ENCODE results near the gene SMAD5.

The SMAD5 gene

DNA sequence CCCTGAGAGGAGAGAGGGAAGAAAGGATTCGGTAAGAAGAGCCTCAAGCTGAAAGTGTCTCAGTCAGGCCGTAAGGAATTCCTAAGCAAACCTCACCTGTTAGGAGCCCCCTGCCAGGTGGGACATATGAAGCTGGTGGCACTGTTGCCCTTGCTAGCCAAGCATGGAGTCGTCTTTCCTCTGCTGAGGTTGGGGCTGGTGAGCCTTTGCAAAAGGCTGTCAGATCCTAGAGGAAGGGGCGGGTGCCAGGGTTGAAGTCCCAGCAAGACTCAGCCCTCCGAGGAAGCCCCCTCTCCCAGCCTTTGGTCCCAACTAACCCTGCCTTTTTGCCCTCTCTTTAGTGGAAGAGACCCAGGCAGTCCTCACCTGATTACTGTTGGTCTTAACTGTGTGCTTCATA lies 65.8 kb downstream of the SMAD5 start:
- no peak for DNase-seq

DNA sequence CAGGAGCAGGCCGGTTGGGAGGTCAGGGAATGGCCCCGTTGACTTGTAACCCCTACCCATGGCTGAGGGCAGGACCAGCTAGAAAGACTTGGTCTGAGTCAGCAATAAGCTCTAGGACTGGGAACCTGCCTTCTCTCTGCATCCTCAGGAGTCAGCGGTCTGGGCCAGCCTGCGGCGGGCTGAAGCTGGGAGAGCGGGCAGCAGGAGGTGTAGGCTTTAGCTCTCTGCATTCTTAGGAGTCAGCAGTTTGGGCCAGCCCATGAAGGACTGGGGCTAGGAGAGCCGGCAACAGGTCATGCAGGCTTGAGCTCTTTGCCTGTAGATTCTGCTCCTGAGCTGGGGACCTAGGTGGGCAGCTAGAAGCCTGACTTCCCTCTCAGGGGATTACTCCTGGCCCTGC lies 66.8 kb downstream of the SMAD5 start:
- no peak for DNase-seq

DNA sequence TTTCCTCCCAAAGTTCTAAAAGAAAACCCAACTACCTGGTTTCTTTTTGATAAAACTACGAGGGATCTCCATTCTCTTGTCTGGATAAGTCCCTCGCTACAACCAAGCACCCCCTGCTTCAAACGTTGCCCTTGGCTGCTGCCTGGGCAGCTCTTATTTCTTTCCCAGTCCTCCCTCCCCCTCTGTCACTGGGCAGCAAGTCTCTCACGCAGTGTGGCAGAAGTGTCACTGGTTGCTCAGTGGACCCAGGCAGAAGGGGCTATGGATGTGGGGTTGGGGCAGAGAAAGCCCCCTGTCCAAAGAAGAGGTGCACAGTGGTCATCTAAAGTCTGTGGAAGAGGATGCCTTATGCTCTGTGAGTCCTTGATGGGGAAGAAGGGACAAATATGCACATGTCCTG lies 67.5 kb downstream of the SMAD5 start:
- no peak for DNase-seq

DNA sequence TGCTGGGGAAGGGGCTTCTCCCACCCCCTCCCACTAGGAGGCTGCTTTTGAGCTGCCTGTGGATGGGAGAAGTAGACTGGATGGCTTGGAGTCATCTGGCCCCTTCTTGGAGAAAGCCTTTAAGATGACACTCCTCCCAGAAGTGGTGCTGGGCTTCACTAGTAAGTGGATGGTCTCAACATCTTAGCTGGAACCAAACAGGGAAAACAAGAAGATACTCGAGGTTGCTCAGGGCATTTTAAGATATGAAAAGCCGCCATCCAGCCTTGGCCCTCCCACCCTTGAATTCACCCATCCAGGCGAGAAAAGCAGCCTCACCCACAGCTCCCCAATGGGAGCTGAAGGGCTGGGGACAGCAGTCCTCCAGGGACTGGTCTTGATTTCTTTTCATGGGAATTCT lies 68.1 kb downstream of the SMAD5 start:
- DNase-seq = no peak

DNA sequence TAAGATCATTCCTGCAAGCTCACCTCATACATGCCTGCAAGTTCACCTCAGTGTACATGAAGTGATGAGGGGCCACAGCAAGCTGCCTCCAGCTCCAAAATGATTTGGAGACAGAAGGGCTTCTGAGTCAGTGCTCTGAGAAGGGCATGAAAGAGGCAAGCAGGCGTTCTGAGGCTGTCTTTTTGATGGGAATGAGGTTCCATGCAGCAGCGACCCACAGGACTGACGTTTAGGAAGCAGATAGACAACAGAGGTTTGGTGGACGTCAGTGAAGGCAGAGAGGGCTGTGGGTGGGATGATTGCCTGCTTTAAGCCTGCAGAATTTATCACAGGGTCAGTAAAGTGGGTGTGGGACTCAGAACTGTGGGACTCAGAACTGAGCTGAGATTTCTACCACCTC lies 69.2 kb downstream of the SMAD5 start:
- DNase-seq = no peak

DNA sequence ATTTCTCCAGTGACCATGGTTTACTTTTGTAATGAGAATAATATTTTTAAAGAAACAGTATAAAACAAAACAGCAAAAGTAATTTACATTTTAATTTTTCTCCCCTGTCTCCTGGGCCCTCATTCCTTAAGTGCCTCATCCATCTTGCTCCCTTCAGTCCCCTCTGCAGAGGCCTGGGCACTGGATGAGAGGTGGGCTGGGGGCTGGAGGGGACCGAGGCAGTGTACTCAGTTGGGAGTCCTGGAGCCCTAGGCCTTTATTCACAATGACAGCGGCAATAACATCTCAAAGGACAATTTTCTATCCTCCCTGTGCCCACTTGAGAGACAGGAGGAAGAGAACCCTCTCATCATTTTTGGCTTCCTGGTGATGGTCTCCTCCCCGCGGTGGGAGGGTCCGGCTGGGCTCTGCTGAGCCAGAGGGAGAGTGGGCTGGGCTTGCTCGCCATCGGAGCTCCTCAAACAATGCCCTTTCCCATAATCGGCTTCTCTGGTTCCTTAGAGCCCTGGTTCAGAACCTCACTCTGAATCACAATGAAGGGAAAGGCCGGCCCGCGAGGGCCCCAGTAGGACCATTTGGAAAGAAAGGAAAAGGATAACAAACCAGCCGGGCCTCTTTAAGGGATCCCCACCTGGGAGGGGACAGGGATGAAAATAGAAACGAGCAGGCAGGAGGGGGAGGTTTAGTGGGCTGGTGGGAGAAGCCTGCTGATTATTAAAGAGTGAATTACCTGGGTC lies 70.0 kb downstream of the SMAD5 start:
- no peak for DNase-seq

DNA sequence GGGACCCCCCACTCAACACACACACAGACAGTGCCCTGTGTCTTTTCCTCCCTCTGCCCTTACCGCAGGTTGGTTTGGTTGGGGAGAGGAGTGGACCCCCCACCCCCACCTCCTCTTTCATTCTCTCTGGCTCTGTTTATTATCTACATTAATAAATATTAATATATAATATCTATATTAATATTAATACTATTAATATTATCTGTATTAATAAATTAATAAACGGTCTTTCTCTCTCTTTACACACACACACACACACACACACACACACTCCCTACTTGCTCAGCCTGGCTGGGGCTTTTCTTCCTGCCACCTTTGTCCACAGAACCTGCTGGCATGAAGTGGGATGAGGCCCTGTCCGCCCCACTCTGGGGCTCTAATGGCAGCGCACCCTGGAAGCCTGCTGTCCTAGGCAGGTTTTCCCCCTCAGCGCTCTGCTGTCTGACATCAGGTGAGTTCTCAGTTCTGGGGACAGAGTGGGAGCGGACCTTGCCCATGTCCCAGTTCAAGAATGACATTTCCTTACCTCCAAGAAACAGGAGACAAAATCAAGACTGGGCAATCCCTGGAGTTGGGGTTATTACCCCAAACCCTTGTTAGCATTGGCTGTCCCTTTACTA lies 70.8 kb downstream of the SMAD5 start:
- DNase-seq = no peak

DNA sequence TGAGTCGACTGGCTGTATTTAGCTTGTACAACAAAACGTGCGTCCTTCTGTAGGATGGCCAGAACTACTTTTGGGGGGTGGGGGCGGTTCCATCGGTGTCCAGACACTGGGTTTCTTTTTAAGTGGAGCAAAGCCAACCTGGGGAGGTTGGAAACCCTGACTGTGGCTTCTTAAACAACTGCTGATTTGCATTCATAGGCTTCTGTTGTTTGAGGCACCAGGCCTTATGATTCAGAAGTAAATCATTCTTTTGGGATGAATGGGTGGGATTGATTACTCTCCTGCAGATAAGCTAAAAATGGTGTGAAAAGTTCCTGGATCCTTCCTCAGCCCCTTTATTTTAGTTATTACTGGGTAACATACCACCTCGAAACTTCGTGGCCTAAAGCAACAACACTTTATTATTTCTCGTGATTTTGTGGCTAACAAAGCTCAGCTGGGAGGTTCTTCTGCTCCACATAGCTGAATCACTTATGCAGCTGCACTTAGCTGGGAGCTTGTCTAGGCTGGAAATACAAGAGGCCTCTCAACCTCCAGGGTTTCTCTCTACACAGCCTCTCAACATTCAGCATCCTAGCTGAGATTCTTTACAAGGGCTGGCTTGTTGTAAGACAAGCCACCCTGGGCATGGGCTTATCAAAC lies 72.5 kb downstream of the SMAD5 start:
- DNase-seq = no peak

DNA sequence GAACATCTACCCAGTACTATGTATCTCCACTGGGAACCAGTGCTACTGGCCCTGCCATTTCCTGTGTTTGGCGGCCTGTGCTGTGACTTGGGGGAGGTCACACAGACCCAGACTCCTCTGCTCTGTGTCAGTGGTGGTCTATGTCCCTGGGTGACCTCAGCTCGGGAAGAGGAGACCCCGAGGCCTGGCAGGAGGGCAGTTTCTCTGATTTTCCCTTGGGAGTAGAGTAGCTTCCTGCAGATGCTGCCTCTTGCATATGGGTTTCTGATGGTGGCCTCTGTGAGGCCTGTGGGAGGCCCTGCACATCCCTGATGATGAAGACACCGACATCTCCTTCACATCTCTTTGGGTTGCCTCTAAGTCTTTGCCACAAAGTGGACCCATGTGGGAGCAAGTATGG lies 73.3 kb downstream of the SMAD5 start:
- DNase-seq = no peak

DNA sequence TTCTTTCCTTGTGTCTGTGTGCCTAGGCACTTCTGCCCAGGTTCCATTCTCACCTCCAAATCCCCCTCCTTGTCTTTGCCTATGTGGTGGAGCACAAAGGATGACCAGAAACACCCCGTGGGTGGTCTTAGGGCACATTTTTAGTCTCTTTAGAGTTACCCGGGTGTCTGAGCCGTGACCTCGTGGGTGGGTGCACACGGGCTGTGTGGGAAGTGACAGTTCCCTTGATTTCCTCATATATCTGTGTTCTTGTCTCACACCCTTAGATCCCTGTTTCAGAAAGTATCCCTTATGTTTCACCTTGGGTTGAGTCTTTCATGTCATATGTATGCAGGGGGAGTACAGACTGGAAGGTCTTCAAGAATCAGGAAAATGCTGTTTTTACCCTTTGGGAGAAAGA lies 73.7 kb downstream of the SMAD5 start:
- DNase-seq = no peak

DNA sequence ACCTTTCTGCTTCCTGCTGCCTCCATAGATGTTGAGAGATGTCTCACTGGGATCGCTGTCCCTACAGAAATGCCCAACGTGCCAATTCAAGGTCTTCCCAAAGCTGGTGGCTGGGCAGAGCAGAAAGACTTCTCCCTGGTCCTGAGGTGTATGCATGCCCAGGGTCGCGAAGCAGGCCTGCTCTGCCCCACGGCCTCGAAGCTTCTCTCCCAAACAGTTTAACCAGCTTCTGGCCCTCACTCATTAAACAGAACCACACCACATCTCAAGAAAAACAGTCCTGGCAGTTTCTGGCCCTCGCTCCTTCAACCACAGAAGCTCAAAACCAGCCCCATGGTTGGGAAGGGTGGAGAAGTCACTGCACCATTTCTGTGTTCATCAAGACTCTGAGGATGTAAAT lies 75.0 kb downstream of the SMAD5 start:
- no peak for DNase-seq

DNA sequence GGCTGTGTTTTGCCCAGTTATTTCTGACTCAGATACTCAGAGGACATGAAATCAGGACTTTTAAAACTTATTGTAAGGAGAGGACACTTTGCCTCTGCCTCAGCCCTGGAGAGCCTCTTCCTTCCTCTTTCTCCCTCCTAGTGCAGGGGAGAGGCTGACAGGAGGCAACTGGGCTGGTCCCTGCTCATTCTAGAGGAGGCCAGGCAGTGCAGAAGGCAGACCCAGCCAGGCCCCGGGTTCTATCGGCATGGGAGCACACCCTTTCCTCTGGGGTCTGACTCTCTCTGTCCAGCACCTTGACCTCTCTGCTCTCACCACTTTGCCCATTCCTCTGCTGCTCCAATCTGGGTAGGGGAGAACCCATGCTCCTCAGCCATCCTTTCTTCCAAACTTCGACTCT lies 76.3 kb downstream of the SMAD5 start:
- DNase-seq = no peak

DNA sequence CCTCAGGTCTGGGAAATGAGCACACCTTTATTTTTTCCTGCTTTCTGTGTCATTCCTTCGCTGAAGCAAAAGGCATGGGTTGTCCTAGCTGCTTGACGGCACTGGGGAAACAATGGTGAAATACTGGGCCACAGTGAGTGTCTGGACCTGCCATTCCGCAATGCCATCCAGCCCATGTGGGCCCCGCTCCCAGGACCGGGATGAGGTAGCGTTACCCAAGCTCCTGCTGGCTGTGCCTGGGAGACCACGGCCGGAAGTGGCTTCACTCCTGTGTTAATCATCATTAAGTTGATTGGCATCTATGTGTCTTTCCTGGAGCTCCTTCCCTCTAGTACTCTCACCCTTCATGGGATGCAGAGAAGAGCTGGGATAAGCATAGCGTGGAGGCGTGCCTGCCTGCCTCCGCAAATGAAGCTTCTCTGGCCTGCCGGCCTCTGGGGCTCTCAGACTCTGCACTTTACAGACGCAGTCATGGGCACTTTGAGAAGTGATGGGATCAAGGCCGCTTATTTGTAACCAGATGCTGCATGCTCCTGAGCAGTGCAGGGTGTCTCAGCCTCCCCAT lies 76.8 kb downstream of the SMAD5 start:
- no peak for DNase-seq

DNA sequence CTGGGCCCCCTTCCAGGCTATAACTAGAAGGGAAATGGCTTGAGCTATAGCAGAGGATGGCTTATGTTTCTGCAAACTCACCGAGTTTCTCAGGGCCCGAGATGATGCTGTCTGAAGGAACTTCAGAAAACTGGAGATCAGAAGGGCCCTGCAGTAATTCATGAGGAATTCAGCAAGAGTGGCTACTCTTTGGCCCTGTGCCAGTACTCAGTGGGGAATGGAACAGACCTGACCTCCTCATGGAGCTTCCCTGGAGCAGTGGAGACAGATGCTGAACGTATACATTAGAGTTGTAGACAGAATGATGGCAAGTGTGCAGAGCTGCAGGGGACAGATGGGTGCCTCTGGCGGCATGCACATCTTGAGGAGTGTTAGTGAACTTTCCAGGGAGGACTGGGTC lies 77.6 kb downstream of the SMAD5 start:
- DNase-seq = peak; percentile 32

DNA sequence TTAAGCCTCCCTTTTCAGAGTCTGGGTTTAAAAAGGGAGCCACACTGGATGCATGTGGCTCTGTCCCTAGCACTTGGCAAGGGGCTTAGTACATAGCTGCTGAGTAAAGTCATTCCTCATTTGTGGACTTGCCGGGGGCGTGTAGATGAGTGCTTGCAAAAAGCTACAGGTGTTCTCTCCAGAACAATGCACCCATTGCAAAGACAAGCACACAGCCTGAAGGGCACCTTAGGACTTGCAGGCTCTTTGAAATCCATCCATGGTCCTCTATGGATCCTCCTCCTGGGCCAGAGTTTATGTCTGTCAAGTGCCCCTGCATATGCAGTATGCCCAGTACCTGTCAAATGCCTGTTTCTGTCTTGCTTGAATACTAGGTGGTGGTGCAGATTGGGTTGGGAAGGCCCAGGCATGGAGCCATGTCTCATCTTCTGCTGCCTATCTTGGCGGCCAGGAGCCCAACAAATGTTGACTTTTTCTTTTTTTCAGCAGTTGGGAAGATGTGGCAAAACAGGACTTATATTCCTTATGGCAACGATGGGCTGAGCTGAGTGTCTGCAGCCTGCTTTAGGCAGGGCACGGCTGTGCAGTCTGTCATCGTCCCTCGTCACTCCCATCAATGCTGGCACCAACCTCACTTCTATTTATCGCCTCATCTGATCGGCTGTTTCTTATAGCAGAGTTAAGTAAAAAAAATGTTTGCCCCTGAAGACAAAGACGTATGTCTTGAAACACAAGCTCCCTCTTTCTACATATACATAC lies 78.8 kb downstream of the SMAD5 start:
- no peak for DNase-seq

DNA sequence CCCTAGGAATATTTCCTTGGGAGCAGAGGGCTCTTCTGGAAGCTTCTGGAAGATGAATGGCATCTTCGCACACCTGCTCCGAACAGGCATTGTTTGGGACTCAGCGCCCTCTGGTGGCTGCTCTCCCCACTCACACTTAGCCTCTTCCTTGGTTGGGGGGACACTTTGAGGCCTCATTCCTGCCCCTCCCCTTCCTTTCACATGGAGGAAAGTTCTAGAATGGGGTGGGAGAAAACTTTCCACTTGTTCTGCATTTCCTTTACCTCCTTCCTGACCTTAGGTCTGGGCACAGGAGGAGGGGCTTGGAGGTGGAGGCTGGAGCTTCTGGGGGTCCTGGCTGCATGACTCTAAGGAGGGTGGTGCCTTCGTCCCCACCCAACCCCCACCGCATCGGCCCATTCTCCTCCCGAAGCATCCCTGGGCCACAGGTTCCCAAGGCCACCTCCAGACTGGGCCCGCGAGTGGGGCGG lies 79.6 kb downstream of the SMAD5 start:
- peak; percentile 40 for DNase-seq

DNA sequence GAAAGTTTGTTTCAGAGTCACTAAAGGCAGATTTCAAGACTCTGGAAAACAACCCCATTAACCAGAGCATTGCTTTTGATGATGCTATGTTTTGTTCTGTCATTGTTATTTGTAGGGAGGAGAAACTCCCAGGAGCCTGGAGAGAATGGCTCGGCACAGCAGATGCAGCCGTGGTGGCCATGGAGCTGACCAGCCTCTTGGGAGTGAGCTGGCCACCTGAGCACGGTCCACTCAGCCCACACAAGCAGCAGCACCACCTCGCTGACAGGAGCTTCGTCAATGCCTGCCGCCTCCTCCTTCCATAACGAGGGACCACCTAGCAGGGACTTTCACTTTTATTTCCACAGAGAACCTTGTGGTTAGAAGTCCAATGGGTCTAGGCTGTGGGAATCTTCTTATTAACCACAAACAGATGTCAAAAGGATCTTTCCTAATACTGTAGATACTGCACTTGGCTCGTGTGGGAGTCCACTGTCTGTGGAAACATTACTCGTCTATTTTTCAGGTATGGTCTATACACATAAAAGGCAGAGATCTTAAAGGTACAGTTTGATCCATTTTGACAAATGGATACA lies 81.4 kb downstream of the SMAD5 start:
- no peak for DNase-seq

DNA sequence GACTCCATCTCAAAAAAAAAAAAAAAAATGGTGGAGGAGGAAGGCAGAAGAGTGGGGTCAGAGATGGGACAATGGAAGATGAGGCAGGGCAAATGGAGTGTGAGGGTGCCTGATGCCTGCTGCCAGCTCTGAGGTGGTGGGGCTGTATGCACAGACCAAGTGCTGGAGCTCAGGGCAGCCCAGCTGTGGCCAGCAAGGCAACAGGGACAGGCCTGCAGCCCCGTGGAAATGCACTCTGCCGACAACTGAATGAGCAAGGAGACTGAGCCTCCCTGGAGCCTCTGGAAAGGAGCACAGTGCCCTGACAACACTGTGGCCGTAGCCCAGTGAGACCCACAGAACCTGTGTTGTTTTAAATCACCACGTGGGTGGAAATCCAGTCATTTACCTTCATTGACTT lies 83.2 kb downstream of the SMAD5 start:
- no peak for DNase-seq

DNA sequence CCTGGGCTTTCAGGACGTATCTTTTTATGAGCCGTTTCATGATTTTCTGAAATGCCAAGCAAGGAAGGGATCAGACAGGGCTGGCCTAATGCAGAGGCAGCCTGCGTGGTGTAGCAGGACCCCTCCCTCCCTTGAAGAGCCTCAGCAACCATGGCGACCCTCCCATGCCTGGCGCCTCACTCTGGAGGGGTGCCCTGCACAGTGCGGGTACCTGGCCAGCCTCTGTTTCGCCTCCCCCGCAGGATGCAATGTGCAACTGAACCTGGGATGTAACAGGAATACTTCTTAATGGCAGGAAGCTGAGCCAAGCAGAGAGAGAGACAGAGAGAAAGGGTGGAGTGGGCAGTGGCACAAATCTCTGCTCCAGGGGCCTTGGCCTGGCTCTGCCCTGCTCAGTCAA lies 83.6 kb downstream of the SMAD5 start:
- DNase-seq = no peak

DNA sequence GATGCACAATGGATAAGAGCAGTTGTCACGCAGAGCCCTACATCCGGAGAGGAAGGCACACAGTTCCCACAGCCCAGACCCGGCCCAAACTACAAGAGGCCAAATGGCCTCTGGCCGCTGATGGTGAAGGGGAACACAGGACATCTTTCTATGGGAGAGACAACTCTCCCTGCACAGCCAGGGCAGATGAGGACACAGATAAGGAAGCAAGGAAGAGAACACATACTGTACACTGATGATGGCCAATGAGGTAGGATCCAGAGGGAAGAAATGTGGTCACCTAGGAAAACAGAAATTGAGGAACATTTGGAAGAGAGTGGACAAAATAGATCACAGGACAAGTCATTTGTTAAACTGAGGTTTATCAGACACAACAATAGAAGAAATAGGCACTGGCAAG lies 88.7 kb downstream of the SMAD5 start:
- DNase-seq = no peak

DNA sequence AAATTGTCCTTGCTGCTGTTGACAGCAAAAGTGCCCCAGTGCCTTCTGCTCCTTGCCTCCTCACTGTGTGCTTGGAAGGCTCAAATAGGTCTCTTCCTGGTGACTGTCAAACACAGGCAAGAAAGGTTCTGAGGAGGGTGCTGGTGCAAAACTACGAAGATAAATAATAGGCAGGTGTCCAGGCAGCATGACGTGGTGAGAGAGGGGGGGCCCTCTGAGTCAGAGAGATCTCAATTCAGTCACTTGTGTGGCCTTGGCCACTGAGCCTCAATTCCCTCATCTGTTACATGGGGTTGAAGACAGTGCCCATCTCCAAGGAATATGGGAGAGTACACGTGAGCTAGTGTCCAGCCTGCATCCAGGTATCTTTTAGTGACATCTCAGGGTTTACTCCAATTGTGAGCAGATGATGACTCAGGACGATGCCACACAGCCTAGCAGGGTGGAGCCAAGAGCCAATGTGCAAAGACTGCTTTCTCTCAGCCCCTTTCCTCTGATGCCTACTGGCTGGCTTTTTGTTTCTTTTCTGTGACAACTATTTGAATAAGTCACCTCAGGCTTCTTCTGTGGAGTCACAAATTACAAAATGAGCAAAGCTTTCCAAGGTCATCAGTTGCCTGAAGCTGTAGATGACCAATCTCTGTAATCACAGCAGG lies 90.1 kb downstream of the SMAD5 start:
- no peak for DNase-seq

DNA sequence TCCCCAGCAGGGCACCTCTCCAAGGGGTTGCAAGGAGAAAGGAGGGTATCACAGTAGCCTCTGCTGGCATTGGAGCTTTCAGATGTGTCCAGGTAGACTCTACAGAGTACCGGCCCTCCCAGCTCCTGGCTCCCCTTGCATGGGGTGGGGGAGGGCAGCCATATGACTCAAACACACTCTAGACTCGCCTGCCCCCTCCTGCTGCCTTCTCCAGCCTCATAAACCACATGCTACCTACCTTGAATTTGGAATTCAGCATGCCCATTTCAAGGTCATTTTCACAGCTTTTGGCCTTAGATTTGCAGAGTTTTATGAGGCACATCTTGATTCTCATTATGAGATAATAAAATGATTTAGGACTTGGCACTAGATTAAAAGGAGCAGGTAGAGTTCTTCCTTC lies 93.2 kb downstream of the SMAD5 start:
- no peak for DNase-seq
